ENCODE measurements around the gene GHR.

GHR gene

GRCh38 chr5:42516282-42517042 lies 93.2 kb downstream of the GHR start:
- H3K4me3 ChIP-seq (ENCODE audit: low read depth in 1 of 2, low read length in 2 of 2), result no peak overlapping the region
- no peaks in the 10 kb centered on the region for H3K27me3 ChIP-seq (ENCODE audit: low read depth, low read length)
- no peaks in the 10 kb centered on the region for H3K36me3 ChIP-seq (ENCODE audit: control insufficient read depth in 1 of 2, insufficient read depth in 2 of 2, low read length in 2 of 2)
- peaks cover 0 to 16% of the 10 kb centered on the region in 2 donors for H3K4me1 ChIP-seq (ENCODE audit: control insufficient read depth in 1 of 2, insufficient read depth in 2 of 2, low read length in 2 of 2)
- H3K27ac ChIP-seq (ENCODE audit: low read length), result no peak overlapping the region
- H3K9me3 ChIP-seq (ENCODE audit: control insufficient read depth in 1 of 2, low read length in 2 of 2), result no peaks in the 10 kb centered on the region

- Histone ChIP-seq H3K27ac (ENCODE audit: low read length) (no peak overlapping the region), H3K4me3 (ENCODE audit: low read depth in 1 of 2, low read length in 2 of 2) (no peak overlapping the region), H3K9me3 (ENCODE audit: control insufficient read depth in 1 of 2, low read length in 2 of 2) (no peaks in the 10 kb centered on the region), H3K27me3 (ENCODE audit: low read depth, low read length) (no peaks in the 10 kb centered on the region), H3K36me3 (ENCODE audit: control insufficient read depth in 1 of 2, insufficient read depth in 2 of 2, low read length in 2 of 2) (no peaks in the 10 kb centered on the region), H3K4me1 (ENCODE audit: control insufficient read depth in 1 of 2, insufficient read depth in 2 of 2, low read length in 2 of 2) (peaks cover 0 to 16% of the 10 kb centered on the region in 2 donors)
Measured at GRCh38 chr5:42517164-42517563, 93.9 kb downstream of the GHR start.

DNA sequence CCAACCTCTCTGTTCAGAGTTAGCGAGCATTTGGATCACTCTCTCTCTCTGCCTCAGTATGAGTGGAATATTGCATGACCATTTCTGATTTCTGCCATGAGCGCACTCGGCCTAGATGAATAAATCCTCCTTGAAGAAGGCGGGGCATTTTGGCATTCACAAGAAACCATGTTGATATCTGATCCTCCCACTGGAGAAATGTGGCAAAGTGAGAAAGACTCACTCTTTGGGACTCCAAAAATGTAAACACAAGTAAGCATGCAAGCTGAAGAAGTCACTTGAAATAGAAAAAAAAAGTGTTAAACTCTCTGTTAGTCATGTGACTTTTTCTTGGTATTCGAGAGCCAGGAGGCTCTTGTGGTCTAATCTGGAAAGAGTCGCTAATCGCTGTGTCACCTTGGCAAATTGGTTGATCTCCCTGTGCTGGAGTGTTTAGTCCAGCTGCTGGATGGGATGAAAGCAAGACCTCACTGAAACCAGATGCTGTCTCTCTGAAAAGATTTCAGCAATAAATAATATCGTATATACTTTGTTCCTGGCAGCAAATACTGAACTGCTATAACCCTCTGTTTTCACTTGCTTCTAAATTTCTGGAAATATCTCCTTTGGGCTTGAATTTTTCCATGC lies 95.5 kb downstream of the GHR start:
- H3K9me3 ChIP-seq (ENCODE audit: control insufficient read depth in 1 of 2, low read length in 2 of 2), result no peaks in the 10 kb centered on the region
- peaks cover 0 to 16% of the 10 kb centered on the region in 2 donors for H3K4me1 ChIP-seq (ENCODE audit: control insufficient read depth in 1 of 2, insufficient read depth in 2 of 2, low read length in 2 of 2)
- no peak overlapping the region for H3K4me3 ChIP-seq (ENCODE audit: low read depth in 1 of 2, low read length in 2 of 2)
- no peak overlapping the region for H3K27ac ChIP-seq (ENCODE audit: low read length)
- H3K36me3 ChIP-seq (ENCODE audit: control insufficient read depth in 1 of 2, insufficient read depth in 2 of 2, low read length in 2 of 2), result no peaks in the 10 kb centered on the region
- H3K27me3 ChIP-seq (ENCODE audit: low read depth, low read length), result no peaks in the 10 kb centered on the region

GRCh38 chr5:42520203-42520602 lies 97.0 kb downstream of the GHR start:
- no peaks in the 10 kb centered on the region for H3K9me3 ChIP-seq (ENCODE audit: control insufficient read depth in 1 of 2, low read length in 2 of 2)
- H3K4me3 ChIP-seq (ENCODE audit: low read depth in 1 of 2, low read length in 2 of 2), result no peak overlapping the region
- H3K4me1 ChIP-seq (ENCODE audit: control insufficient read depth in 1 of 2, insufficient read depth in 2 of 2, low read length in 2 of 2), result peaks cover 0 to 16% of the 10 kb centered on the region in 2 donors
- no peaks in the 10 kb centered on the region for H3K36me3 ChIP-seq (ENCODE audit: control insufficient read depth in 1 of 2, insufficient read depth in 2 of 2, low read length in 2 of 2)
- H3K27me3 ChIP-seq (ENCODE audit: low read depth, low read length), result no peaks in the 10 kb centered on the region
- H3K27ac ChIP-seq (ENCODE audit: low read length), result no peak overlapping the region

GRCh38 chr5:42520957-42521356 lies 97.7 kb downstream of the GHR start:
- Histone ChIP-seq H3K4me3 (ENCODE audit: low read depth in 1 of 2, low read length in 2 of 2) (no peak overlapping the region), H3K27ac (ENCODE audit: low read length) (no peak overlapping the region), H3K4me1 (ENCODE audit: control insufficient read depth in 1 of 2, insufficient read depth in 2 of 2, low read length in 2 of 2) (peaks cover 0 to 16% of the 10 kb centered on the region in 2 donors), H3K36me3 (ENCODE audit: control insufficient read depth in 1 of 2, insufficient read depth in 2 of 2, low read length in 2 of 2) (no peaks in the 10 kb centered on the region), H3K9me3 (ENCODE audit: control insufficient read depth in 1 of 2, low read length in 2 of 2) (no peaks in the 10 kb centered on the region), H3K27me3 (ENCODE audit: low read depth, low read length) (no peaks in the 10 kb centered on the region)

- Histone ChIP-seq H3K27ac (ENCODE audit: low read length) (no peak overlapping the region), H3K4me3 (ENCODE audit: low read depth in 1 of 2, low read length in 2 of 2) (no peak overlapping the region), H3K4me1 (ENCODE audit: control insufficient read depth in 1 of 2, insufficient read depth in 2 of 2, low read length in 2 of 2) (peaks cover 0 to 16% of the 10 kb centered on the region in 2 donors), H3K27me3 (ENCODE audit: low read depth, low read length) (no peaks in the 10 kb centered on the region), H3K9me3 (ENCODE audit: control insufficient read depth in 1 of 2, low read length in 2 of 2) (no peaks in the 10 kb centered on the region), H3K36me3 (ENCODE audit: control insufficient read depth in 1 of 2, insufficient read depth in 2 of 2, low read length in 2 of 2) (no peaks in the 10 kb centered on the region)
Measured at GRCh38 chr5:42521406-42521805, 98.2 kb downstream of the GHR start.

DNA sequence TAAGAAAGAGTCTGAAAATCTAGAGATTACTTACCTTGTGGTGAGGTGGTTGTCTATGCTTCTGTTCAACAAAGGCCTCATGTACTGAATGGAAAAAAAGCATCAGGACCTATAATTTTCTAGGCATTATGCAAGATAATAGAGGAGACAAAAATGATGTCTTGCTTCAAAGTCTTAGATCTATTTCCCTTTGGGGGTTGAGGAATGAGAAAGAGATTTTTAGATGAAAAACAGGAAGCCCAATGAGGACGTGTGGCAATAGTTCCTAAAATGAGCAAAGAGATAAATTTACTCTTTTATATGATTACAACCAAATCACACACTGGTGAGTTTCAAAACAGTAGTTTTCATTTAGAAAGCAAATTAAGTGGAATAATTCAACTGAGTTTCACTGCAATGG lies 99.5 kb downstream of the GHR start:
- H3K4me3 ChIP-seq (ENCODE audit: low read depth in 1 of 2, low read length in 2 of 2), result no peak overlapping the region
- H3K4me1 ChIP-seq (ENCODE audit: control insufficient read depth in 1 of 2, insufficient read depth in 2 of 2, low read length in 2 of 2), result peaks cover 0 to 16% of the 10 kb centered on the region in 2 donors
- peaks cover 0 to 5% of the 10 kb centered on the region in 2 donors for H3K9me3 ChIP-seq (ENCODE audit: control insufficient read depth in 1 of 2, low read length in 2 of 2)
- no peaks in the 10 kb centered on the region for H3K36me3 ChIP-seq (ENCODE audit: control insufficient read depth in 1 of 2, insufficient read depth in 2 of 2, low read length in 2 of 2)
- no peaks in the 10 kb centered on the region for H3K27me3 ChIP-seq (ENCODE audit: low read depth, low read length)
- no peak overlapping the region for H3K27ac ChIP-seq (ENCODE audit: low read length)

GRCh38 chr5:42526179-42526578 lies 102.9 kb downstream of the GHR start:
- Histone ChIP-seq H3K4me3 (ENCODE audit: low read depth in 1 of 2, low read length in 2 of 2) (no peak overlapping the region), H3K4me1 (ENCODE audit: control insufficient read depth in 1 of 2, insufficient read depth in 2 of 2, low read length in 2 of 2) (peaks cover 0 to 3% of the 10 kb centered on the region in 2 donors), H3K9me3 (ENCODE audit: control insufficient read depth in 1 of 2, low read length in 2 of 2) (peaks cover 0 to 5% of the 10 kb centered on the region in 2 donors), H3K27ac (ENCODE audit: low read length) (no peak overlapping the region), H3K36me3 (ENCODE audit: control insufficient read depth in 1 of 2, insufficient read depth in 2 of 2, low read length in 2 of 2) (no peaks in the 10 kb centered on the region), H3K27me3 (ENCODE audit: low read depth, low read length) (no peaks in the 10 kb centered on the region)

DNA sequence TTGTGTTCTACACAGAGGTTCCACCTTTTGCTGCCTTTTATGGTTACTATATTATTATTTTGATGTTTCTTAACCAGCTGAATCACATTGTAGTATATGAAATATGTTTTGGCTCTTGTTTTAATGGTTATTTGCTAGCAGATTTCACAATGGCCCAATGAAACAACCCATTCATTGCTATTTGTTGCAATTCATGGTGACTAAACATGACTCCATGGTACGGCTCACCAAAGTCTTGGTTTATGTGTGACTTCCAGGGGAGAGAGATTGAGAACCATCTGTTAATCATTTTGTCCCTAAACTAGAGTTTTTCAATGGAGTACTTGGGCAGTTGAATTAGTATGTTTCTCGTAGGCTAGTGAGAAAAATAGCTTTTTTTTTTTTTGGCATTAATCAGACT lies 108.4 kb downstream of the GHR start:
- Histone ChIP-seq H3K4me3 (ENCODE audit: low read depth in 1 of 2, low read length in 2 of 2) (no peak overlapping the region), H3K36me3 (ENCODE audit: control insufficient read depth in 1 of 2, insufficient read depth in 2 of 2, low read length in 2 of 2) (no peaks in the 10 kb centered on the region), H3K27me3 (ENCODE audit: low read depth, low read length) (no peaks in the 10 kb centered on the region), H3K9me3 (ENCODE audit: control insufficient read depth in 1 of 2, low read length in 2 of 2) (peaks cover 0 to 8% of the 10 kb centered on the region in 2 donors), H3K4me1 (ENCODE audit: control insufficient read depth in 1 of 2, insufficient read depth in 2 of 2, low read length in 2 of 2) (no peaks in the 10 kb centered on the region), H3K27ac (ENCODE audit: low read length) (no peak overlapping the region)

GRCh38 chr5:42542106-42542505 lies 118.9 kb downstream of the GHR start:
- Histone ChIP-seq H3K9me3 (ENCODE audit: control insufficient read depth in 1 of 2, low read length in 2 of 2) (peaks cover 0 to 10% of the 10 kb centered on the region in 2 donors), H3K36me3 (ENCODE audit: control insufficient read depth in 1 of 2, insufficient read depth in 2 of 2, low read length in 2 of 2) (no peaks in the 10 kb centered on the region), H3K27ac (ENCODE audit: low read length) (no peak overlapping the region), H3K4me1 (ENCODE audit: control insufficient read depth in 1 of 2, insufficient read depth in 2 of 2, low read length in 2 of 2) (no peaks in the 10 kb centered on the region), H3K27me3 (ENCODE audit: low read depth, low read length) (no peaks in the 10 kb centered on the region), H3K4me3 (ENCODE audit: low read depth in 1 of 2, low read length in 2 of 2) (no peak overlapping the region)

- Histone ChIP-seq H3K36me3 (ENCODE audit: control insufficient read depth in 1 of 2, insufficient read depth in 2 of 2, low read length in 2 of 2) (no peaks in the 10 kb centered on the region), H3K4me1 (ENCODE audit: control insufficient read depth in 1 of 2, insufficient read depth in 2 of 2, low read length in 2 of 2) (no peaks in the 10 kb centered on the region), H3K4me3 (ENCODE audit: low read depth in 1 of 2, low read length in 2 of 2) (no peak overlapping the region), H3K27ac (ENCODE audit: low read length) (no peak overlapping the region), H3K9me3 (ENCODE audit: control insufficient read depth in 1 of 2, low read length in 2 of 2) (peaks cover 0 to 8% of the 10 kb centered on the region in 2 donors), H3K27me3 (ENCODE audit: low read depth, low read length) (no peaks in the 10 kb centered on the region)
Measured at GRCh38 chr5:42543774-42544173, 120.5 kb downstream of the GHR start.

Data from muscle layer of duodenum (tissue), 2 donors.